ENCODE data around the gene RUVBL2.
A peak's percentile ranks its signal among the peaks of the same experiment; 100 is the strongest.

Gene RUVBL2

GRCh38 chr19:48989701-48990291 is 3.9 kb upstream of the RUVBL2 start:
- DNase-seq = no peak

GRCh38 chr19:48990400-48990799 is 3.3 kb upstream of the RUVBL2 start:
- no peak for DNase-seq

GRCh38 chr19:48991011-48991609 is 2.6 kb upstream of the RUVBL2 start:
- no peak for DNase-seq

GRCh38 chr19:48991873-48992580 is 1.7 kb upstream of the RUVBL2 start:
- DNase-seq = no peak

GRCh38 chr19:48992581-48993174 is 1.0 kb upstream of the RUVBL2 start:
- no peak for DNase-seq

DNA sequence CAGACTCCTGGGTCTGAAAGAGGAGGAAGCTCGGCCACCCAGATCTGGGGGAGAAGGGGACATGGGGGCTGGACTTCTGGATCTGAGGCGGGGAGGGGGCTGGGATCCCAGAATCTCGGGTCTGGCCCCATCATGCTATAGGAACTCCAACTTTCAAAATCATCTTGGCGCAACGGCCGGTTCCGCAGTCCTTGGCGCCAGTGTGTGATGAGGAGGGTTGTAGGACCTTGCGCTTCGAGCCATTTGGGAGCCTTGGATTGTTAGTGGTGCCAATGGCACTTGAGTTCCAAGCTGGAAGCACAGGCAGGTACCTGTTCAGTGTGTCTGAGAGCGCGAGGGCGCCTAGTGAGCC is 324 bp downstream of the RUVBL2 start:
- no peak for DNase-seq

DNA sequence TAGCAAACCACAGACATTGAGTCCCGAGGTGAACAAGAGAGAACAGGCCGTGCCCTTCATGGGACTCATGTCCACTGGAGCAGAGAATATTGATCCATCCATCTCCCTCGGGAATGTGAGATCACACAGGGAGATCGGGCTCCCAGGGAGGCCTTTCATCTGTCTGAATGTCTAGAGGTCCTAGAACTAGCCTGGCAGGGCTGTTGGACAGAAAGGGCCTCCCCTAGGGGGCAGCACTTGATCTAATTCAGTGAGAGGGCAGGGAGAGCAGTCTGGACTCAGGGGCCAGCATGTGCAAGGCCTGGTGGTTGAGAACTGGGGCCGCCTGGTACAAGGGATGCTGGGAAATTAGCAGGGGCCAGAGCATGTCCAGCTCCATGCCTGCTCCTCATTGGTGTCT is 4.3 kb downstream of the RUVBL2 start:
- DNase-seq = no peak

GRCh38 chr19:48999481-49000325 is 6.0 kb downstream of the RUVBL2 start:
- DNase-seq = no peak

GRCh38 chr19:49004133-49004532 is 10.4 kb downstream of the RUVBL2 start:
- no peak for DNase-seq

DNA sequence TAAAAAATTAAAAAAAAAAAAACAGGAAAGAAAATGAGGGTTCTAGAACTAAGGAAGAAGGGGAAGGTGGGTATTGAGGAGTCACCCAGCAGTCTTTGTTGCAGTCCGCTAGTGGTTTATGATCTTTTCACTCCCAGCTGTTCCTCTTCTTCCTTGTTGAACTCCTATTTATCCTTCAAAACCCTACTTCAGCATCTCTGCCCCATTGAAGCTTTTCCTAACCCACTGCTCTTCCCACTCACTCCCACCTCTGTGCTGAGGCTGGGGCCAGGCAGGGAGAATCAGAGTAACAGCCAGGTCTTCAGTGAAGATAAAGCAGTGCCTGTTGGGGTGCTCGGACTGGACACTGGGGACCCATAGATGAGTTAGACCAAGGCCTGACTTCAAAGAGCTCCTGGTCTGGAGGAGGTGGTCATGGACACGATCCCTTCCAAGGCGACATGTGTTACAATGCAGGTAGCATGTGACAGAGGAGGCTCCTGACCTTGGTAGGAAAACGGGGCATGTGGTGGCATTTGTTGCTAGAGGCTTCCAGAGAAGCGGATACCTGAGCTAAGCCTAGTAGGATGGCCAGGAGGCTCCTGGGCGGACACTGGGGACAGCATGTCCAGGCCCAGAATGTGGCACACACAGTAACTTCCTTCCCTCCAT is 11.4 kb downstream of the RUVBL2 start:
- DNase-seq = no peak

DNA sequence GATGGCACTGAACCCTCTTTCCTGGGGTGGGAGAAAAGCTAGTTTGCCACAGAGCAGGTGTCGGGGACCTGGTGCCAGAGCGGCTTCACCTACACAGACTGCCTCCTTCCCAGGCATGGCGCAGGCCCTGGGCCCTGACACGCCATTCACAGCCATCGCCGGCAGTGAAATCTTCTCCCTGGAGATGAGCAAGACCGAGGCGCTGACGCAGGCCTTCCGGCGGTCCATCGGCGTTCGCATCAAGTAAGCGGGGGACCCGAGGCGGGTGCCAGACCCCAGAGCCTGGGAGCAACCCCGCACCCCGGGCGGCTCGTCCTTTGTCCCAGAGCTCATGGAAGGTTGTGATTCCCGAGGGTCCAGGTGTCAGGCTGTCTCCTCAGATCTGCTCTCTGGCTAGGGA is 13.2 kb downstream of the RUVBL2 start:
- no peak for DNase-seq

DNA sequence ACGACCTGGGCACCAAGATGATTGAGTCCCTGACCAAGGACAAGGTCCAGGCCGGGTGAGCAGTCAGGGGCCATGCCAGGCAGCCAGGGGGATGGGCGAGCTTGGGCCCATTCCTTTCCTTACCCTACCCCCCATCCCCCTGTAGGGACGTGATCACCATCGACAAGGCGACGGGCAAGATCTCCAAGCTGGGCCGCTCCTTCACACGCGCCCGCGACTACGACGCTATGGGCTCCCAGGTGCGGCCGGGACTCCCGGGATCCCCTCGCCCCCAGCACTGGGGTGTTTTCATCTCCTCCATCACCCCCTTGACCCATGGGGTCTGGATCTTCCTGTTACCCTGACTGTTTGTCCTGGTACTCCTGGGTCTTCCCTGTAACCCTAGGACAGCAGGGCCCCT is 16.1 kb downstream of the RUVBL2 start:
- no peak for DNase-seq

DNA sequence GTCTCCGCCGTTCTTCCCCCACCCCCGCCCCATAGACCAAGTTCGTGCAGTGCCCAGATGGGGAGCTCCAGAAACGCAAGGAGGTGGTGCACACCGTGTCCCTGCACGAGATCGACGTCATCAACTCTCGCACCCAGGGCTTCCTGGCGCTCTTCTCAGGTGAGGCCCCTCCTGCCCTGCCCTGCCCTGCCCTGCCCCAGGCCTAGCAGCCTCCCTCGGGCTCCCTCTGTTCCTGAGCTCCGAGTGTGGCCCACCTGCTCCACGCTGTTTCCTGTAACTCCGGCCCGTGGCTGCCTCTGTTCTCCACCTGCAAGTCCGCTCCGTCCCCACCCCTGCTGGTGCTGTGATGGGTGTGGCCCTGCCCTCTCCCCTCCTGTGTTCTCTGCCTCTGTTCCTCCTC is 16.8 kb downstream of the RUVBL2 start:
- no peak for DNase-seq

DNA sequence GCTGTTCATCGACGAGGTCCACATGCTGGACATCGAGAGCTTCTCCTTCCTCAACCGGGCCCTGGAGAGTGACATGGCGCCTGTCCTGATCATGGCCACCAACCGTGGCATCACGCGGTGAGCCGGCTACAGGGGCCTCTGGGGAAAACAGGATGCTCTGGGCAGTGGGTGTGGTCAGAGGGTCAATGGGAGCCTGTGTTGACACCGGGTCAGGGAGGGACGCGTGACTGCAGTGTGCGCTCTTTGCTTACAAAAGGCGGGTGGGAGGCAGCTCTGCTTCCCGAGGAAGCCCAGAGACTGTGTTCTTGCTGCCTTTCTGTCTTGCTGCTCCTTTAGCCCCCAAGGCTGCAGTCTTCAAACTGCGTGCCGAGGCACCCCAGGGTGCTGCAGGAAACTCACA is 17.5 kb downstream of the RUVBL2 start:
- DNase-seq = no peak

GRCh38 chr19:49014123-49014869 is 20.6 kb downstream of the RUVBL2 start:
- peak; percentile 22 for DNase-seq

- DNase-seq = no peak
Measured at GRCh38 chr19:49014870-49015255, 21.2 kb downstream of the RUVBL2 start.

GRCh38 chr19:49016067-49016839 is 22.6 kb downstream of the RUVBL2 start:
- no peak for DNase-seq

- no peak for DNase-seq
Measured at GRCh38 chr19:49017041-49017665, 23.5 kb downstream of the RUVBL2 start, which contains the start of gene LHB. TSS of gene LHB (minus strand) at chr19:49017091. CDS start at chr19:49017081, 10 bp downstream.

GRCh38 chr19:49017666-49018351 is 24.1 kb downstream of the RUVBL2 start:
- no peak for DNase-seq
